Measurements from ENCODE around the gene SORBS2.

DNA sequence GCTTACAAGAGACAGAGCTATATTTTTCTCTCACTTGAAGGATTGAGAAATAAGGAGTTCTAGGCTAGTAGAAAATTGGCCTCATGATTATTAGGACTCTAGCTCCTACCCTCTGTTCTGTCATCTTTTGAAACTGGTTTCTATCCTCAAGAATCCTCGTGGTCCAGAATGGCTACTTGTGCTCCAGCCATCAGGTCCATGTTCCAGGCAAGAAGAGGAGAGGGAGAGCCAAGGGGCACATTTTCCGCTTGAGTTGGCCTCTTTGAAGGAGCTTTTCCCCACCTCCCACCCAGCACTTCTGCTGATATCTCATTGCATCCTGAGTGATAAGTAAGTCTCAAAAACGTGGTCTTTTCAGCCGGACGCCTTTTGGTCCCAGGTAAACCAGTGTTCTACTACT is 7.2 kb upstream of the SORBS2 start:
- TF ChIP-seq CTCF (IDR thresholded peaks at IDR 0.05; ENCODE audit: low read depth, low read length) (no peak), EZH2phosphoT487 (IDR thresholded peaks at IDR 0.05; ENCODE audit: low read depth) (no peak)
